ENCODE measurements around the gene WDR64.
"Not testable (repeated sequence)": the region's sequence is repeated elsewhere in the genome, so short reads cannot be mapped to it uniquely, and the experiment has no call there.

Gene WDR64

DNA sequence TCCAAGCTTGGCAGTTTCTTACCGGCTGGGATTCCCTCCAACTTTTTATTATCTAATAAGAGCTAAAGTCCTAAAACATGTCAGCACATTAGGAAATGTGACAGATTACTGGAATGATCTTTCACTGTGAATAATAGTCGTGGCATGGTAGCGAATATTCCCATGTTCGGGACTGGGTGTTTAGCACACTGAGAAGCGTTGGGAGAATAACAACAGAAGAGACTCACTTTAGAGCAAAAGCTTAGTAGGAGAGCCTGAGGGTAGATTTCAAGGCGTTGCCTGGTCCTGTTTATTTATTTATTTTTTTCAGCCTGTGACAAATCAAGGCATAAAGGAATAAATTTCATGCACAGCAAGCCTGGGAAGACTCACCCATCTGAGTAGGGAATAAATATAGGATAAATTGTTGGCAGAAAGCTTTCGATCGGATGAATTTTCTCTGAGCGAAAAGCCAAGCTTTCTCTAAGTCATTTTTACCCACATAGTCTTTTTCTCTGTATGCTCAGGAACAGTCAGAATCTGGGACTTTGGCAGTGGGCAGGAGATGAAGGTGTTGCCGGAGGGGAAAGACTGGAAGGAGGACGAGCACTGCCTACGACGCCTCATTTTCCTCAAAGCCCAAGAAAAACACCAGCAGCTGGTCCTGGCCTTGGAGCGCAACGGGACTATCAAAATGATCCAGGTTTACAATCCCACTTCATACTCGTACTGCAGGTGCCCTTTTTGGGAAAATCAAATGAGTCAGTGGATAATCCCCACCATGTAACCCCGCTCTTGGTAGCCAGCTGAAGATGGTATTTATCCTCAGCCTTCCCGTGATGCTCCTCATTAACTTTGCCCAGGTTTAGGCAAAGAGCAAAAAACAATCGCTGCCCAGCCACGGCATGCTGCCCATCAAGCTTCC is 97.2 kb downstream of the WDR64 start:
- DNase-seq, result no peak

DNA sequence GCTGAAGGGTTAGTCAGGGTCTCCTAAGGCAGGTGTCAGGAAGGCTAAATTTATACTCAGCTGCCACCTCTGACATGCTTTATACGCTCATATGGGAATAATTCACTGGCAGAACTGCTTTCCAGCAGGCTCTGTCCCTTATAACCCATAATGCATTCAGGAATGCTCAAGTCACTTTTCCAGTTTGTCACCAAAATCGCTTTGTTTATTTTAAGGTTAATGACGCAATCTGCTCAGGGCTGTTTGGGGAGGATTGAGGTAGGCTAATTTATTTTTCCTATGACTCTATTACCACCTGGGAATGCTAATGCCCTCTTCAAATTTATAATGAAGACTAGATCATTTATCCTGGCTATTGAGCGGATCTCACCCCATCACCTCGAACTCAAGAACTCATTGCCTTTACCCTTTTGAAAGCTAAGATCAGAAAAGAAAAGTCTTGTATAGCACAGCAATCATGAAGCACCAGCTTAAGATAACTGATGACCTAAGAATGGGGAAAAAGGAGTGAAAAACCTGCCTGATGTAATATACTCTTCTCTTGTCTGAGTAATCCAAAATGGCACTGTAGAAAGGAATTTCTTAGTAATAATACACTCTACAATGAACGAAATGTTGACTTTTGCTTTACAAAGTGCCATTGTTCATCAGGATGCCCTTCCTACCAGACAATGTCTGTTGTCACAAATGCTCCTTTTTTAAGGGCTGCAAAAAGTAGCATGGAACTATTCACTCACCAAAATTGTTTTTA is 98.0 kb downstream of the WDR64 start:
- DNase-seq, result no peak

DNA sequence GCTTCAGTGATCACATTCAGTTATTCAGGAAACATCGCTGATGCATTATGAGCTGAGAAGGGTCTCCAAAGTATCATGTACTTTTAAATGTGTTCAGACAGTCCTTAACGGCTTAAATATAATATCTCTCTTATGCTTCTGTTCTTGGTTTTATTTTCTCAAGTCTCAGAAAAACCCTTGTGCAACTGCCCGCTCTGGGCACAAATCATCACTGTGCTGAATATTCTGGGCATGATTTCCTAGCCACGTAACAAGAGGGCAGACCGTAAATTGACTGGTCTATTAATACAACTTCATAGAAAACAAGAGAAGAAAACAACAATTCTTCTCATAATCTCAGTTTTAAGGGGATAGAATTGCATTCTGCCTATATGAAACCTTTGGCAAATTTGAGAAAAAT is 99.4 kb downstream of the WDR64 start:
- no peak for DNase-seq

DNA sequence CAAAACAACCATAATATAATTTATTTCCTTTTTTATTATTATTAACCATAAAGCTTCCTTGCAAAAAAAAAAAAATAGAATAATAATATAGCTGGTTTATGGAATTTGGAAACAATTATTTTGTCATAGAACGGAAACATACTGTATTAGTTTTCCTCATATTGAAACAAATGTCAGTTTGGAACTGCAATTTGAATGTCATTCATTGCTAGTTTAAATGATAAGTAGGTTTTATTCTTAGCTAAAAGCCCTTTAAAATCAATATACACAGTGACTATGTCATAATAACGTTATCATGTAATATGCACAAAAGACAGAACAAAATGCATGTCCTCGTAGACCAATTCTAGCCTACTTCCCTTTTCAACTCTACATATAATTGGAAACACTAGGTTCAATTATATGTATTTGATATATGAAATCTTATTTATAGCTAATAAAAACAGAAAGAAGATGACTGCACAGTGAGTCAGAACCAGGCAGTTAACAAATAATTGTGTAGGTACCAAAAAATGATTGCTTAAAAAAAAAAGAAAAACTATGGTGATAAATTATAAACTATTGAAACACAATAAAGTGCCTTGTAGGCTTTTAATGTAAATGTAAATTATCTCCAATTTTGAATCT is 110.7 kb downstream of the WDR64 start:
- DNase-seq, result no peak

DNA sequence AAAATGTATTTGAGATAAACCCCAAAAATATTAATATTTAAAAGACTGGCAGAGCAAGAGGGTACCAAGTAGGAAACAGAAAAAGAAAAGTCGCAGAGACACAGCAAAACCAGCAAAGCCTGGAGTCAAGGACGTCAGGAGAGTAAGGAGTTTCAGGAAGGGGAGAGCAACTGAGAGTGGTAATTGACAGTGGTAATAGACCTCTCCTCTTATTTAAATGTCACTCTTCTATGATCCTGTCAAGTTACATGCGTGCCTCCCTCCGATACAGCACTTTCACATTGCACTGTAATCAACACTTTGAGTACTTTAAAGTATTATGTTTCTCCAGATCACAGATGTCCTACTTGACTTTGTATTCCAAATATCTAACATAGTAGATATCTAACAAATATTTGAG is 113.3 kb downstream of the WDR64 start:
- no peak for DNase-seq

DNA sequence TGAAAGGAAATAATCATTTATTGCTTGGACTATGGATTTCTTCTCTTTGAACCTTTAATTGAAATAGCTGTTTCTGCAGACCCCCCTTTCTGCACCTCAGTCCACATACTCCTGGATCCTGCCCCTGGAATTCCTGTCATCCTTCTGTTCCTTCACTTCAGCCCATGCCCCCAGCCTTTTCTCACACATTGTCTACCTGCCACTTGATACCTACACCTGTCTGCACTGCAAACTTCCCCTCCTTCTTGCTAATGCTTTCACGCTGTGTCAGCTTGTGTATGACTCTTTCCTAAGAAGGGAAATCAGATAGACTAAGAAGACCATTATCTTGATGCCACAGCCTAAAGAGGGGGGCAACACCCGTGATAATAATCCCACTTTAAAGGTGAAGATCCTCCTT is 115.7 kb downstream of the WDR64 start:
- no peak for DNase-seq

DNA sequence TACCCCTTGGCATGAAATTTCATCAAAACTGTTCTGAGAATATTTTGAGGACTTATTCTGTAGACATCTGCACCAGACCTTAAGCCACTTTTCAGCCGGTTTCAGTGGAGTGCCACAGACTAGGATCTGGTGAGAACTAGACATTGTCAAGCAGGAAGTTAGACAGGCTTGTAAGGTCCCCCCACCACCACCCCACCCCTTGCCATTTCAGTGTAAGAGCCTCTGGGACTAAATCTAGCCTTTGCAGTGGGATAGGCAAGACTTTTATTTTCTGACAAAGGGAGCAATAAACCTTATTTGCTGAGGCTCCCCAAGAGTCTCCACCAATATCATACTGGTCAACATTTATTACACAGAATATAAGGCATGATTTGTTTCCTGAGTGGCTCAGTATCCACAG is 118.0 kb downstream of the WDR64 start:
- no peak for DNase-seq

DNA sequence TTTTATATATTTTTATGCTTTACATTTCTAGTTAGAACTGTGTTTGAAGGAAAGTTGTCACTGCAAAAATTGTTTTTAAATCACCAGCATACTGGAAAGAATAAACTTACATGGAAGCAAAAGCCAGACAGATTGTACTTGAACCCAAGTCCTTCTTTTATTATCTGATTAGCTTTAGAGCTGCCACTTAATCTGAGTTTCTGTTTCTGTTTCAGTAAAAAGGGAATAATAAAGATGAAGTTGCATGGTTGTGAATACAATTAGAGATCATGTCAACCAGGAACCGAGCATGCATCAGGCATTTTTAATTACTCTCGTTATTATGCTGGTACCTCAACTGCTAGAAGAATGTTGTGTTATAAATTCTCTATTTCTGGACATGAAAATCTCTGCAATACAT is 119.0 kb downstream of the WDR64 start:
- DNase-seq, result no peak

DNA sequence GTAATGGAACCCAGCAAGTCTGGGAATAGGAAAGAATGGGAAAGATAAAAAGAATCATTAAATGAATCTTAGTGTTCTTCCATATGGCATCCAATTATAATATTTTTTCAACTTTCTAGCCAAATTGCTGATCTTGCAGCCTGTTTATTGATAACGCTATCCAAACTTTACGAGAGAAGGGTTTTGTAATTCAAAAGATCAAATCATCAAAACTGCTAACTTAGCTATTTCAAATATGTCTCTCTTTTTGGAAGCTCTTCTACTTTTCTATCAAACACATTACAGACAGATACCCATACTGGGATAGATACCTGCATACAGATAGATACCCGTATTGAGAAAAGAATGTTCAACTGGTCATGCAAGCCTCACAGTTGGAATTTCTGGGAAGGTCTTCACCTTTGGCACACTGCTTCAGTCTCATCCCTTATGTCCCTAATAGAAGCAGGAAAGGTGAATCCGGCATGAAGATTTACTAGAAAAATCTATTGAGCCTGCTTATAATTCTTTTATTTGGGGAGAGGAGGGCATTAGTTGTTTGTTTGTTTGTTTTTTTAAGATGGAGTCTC is 120.9 kb downstream of the WDR64 start:
- DNase-seq, result no peak

DNA sequence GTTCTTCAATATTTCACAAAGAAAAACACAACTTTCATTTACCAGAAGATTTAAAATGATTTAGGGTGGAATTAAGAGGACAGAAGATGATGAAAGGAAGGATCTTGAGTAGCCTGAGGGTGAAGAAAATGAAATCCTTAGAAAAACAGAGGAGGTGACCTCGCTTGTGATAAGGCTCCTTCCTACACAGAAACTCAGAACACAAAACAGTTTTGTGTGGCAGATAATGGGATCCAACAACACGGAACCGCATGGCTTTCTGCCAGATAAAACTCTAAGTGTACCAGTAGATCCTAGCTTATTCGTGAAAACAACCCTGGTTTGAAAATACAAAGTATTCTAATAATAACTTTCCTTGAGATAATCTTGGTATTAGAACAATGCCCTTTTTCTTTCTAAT is 121.9 kb downstream of the WDR64 start:
- no peak for DNase-seq

DNA sequence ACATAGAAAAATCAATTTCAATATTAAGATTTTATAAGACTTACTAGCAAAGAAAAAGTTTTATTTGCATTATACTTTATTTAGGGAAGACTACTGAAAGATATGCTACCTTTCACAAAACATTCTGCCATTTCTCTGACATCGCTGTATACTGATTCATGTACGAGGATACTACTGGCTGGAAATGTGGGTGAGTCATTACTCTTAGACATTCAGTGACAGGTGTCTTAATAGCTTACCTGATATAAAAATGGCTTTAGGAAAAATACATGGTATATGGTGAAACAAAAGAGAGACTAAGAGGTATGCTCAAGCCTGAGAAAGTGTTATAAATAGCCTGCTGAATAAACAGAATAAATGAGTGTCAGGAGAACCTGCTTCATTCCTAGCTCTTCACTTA is 122.9 kb downstream of the WDR64 start:
- DNase-seq, result no peak

DNA sequence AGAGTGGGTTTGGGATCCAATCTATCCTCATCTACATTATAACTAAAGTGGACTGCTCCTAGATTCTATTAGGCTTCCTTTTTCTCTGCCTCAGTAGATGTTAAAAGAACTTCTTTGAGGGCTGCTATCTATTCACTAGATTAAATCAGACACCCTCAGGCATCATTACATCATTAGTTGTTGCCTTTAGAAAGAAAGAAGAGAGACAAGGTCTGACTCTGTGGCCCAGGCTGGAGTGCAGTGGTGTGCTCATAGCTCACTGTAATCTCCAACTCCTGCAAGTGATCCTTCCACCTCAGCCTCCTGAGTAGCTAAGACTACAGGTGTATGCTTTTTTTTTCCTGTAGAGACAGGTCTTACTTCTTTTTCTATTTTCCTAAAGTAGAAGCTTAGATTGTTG is 124.8 kb downstream of the WDR64 start:
- DNase-seq, result no peak

DNA sequence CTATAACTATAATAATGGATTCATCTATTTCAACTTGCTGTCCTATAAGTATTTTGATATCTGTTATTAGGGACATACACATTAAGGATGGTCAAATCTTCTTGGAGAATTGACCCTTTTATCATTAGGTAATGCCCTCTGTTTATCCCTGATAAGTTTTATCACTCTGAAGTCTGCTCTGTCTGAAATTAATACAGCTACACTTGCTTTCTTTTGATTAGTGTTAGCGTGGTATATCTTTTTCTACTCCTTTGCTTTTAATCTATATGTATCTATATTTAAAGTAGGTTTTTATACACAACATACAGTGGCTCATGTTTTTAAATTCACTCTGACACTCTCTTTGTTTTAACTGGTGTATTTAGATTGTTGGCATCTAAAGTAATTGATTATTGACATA is 126.0 kb downstream of the WDR64 start:
- no peak for DNase-seq

DNA sequence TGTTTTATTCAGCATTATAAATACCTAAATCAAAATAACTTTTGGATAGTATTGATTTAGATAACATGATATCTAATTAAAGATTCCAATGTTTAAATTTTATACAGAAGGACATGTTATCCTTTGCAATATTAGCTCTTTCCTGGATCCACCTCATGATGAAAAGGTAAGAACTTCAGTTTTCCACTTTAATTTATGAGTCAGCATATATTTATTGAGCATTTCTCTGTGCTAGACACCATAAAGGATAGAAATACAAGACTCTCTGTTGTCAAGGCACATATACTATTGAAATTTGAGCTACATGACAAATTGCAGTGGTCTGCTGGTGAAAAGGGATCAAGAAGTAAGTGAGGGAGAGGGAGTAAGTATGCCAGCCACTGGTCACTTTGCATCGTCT is 127.8 kb downstream of the WDR64 start:
- no peak for DNase-seq

DNA sequence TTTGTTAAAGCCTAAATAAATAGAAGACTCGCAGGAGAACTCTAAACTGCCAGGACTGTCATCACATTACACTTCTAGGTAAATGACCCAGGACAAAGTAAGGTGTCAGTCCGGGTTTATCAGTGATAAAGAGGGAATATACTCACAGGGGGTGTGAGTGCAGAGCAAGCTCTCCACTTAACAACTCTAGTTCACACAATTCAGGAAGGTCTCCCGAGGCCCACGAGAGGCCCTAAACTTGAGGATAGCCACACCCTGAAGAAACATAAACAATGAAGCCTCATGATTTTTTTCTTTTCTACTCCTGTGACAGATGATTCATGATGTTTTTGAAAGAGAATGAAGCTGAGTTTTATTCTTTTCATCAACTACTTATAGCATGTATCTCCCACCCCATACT is 130.3 kb downstream of the WDR64 start:
- DNase-seq, result no peak

DNA sequence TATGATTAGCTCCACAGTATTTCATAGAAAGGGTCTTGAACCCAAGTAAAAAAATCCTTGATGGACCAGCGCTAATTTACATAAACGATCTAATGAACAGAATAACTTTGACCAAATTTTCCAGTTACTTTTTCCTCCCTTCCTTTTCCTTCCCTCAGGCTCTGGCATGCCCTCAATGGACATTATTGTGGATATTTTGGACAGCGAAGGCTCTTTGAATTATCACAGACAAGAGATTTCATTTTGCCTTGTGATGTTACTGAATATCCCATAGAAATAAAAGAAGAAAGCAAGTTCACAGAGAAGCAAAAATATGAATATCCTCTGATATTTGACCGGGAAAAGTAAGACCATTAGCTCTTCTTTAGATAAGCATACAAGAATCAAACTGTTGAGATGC is 135.6 kb downstream of the WDR64 start:
- no peak for DNase-seq

DNA sequence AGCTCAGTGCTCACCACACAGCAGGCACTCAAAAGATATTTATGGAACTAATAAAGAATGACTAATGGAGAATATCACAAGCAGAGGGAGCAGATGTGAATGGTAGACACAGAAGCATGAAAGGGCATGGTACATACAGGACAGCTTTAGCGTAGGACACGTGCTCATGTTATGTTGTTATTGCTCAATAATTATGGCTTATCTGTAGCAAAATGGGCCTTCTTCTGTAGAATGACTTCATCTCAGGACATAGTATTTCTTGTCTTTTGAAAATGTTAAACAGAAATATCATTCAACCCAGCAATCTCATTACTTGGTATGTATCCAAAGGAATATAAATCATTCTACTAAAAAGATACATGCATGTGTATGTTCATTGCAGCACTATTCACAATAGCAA is 137.0 kb downstream of the WDR64 start:
- DNase-seq, result no peak

DNA sequence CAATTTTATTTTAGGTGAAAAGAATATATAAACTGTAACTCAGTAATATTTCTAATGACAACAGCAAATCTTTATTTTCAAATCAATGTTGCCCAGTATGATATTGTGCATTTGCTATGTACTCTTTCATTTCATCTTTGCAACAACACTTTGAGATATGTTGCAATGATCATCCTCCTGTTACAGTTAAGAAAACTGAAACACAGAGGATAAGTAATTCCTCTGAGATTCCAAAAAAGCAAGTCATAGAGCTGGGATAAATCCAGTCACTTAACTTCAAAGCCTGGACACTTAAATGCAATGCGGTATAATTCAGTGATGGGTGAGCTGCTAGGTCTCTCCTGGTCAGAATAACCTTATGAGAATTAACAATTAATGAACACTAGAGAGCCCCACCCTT is 147.3 kb downstream of the WDR64 start:
- DNase-seq, result no peak

DNA sequence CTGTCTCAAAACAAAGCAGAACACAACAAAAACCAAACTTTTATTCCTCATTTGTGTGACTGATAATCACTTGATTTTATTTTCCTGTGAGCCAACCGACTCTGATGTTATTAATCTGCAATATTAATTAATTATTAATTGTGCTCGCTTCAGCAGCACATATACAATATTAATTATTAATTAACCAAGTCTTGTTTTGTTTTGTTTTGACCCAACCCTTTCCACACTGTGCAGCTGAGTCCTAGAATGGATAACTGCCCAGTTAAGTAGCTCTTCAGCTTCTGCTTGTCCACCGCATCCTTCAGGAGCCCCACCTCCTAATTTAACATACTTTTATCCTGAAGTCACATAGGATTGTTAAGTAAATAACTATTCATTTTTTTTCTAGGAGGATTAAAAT is 148.6 kb downstream of the WDR64 start:
- DNase-seq, result no peak

DNA sequence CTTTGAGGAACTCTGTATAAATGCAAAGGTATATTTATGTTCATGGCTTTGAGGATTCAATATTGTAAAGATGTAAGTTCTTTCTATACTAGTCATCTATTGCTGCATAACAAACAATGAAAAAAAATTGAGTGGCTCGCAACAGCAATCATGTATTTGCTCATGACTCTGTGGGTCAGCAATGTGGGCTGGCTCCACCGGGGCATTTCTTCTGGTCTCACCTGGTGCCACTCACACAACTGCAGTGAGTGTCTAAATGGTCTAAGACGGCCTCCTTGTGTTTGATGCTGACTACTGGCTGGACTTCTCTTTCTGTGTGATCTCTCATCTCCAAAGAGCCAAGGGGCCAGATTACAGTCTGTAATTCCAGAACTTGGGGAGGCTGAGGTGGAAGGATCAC is 150.8 kb downstream of the WDR64 start:
- no peak for DNase-seq

DNA sequence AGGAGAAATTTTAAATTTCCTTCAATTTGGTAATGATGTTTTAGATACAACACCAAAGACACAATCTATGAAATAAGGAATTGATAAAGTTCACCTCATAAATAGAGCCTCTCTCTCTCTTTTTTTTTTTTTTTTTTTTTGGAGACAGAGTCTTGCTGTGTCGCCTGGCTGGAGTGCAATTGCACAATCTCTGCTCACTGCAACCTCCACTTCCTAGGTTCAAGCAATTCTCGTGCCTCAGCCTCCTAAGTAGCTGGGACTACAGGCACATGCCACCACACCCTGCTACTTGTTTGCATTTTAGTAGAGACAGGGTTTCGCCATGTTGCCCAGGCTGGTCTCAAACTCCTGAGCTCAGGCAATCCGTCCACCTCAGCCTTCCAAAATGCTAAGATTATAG is 152.6 kb downstream of the WDR64 start:
- DNase-seq, result not testable (repeated sequence)

DNA sequence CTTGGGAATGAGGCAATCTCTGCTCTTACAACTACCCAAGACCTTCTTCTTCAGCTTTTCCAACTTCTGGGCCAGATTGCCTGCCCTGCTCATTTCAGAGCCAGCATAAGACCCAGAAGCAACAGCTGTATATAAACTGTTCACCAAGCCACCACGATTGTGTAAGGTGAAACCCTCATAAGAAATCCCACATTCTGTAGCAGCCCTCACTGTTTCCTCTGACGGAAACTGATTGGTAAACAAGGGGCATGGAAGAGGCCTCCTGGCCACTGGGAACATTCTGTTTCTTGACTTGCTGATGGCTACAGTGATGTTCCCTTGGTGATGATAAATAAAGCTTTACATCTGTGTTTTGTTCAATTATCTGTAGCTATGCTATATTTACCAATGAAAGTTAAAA is 156.2 kb downstream of the WDR64 start:
- DNase-seq, result no peak

DNA sequence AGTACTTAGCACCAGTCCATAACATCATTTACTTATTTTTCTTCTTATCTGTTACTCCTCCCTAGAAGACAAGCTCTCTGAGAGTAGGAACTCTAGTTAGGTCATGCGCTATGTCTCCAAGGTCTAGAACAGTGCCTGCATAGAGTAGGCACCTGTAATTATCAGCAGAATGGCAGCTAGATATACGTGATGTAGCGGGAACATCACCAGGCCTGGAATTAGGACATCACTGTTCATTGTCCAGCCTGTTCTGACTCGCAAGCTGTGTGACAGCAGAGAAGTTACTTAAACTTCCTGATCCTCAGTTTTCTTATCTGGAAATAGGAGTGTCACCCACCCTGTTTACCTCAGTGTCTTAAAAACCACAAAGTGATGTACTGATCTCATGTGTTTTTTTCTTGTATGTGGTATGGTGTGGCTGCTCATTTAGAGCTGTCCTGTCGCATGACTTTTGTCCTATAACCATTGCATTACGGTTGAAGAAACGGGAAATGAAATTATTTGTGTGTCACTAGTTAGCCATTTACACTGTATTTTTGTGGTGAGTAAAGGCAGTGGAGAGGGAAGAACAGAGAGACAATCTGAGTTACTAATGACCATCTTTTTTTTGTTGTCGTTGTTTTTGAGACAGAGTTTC is 158.8 kb downstream of the WDR64 start:
- no peak for DNase-seq
